ENCODE measurements around the gene MAP6.
"Not testable (repeated sequence)": the region's sequence is repeated elsewhere in the genome, so short reads cannot be mapped to it uniquely, and the experiment has no call there.

The MAP6 gene

DNA sequence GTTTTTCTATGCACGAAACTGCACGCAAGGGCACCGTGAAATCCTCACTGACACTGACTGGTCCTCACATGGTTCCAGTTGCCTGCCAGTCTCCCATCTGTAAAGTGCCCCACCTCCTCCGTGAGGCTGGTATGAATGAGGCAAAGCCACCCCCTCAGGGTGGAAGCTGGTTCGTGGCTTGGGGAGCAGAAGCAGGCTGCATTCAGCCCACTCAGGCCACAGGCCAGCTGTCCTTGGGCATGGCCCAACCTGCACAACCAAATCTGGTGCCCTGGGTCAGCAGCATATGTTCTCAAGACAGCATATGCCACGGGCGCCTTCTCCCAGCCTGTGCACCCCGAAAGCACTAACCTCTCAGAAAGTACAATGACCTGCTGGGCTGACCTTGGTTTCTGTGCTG is 77.5 kb downstream of the MAP6 start:
- DNase-seq (ENCODE audit: low read depth) = no peak

DNA sequence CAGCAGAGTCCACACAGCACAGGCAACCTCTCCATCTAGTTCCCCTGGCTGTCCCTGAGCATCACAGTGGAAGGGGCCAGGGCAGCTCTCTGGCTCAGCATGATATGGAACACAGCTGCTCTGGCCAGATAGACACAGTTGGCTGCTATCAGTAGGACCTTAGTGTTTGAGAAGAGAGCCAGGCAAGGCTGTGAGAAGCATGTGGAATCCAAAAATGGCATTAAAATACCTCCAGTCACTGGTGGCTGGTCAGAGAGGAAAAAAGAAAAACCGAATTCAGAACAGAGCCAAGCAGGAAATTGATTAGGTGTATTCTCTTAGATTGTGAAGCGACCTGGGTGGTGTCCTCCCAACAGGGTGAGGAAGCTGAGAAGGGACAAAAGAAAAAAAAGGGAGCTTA is 78.9 kb downstream of the MAP6 start:
- DNase-seq (ENCODE audit: low read depth) = no peak

DNA sequence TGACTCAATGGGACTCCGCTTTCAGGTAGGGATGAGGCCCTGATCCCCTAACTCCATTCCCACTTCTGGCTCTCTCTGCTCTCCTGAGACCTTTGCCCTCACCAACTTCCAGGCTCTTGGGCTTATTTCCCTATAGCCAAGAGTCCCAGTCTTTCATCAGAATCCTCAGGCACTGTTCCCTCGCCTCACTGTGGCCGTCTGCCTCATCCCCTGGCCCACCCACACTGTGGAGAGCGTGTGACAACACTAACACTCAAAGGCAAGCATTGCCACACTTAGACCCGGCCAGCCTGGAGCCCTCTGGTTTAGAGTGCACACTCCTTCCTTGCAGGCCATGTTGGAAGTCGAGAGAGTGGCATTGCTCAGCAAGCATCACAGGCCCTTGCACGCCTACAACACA is 79.8 kb downstream of the MAP6 start:
- no peak for DNase-seq (ENCODE audit: low read depth)

DNA sequence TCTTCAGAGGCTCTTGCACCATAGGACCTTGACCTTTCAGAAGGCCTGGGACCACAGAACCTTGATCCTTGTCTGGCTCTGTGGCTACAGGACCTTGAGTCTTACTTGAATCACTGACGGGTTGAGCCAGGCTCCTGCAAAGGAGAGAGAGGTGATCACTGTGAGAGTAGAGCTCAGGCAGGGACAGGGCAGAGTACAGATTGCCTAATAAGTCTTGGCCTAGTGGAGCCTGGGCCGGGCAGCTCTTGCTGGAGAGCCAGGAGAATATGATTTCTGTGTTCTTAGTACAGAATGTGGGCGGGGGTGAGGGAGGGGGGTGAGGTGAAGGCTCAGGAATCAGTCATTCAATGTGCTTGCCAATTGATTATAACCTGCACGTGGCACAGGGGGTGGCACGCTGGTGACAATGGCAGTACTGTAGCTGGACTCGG is 80.8 kb downstream of the MAP6 start:
- DNase-seq (ENCODE audit: low read depth) = no peak

DNA sequence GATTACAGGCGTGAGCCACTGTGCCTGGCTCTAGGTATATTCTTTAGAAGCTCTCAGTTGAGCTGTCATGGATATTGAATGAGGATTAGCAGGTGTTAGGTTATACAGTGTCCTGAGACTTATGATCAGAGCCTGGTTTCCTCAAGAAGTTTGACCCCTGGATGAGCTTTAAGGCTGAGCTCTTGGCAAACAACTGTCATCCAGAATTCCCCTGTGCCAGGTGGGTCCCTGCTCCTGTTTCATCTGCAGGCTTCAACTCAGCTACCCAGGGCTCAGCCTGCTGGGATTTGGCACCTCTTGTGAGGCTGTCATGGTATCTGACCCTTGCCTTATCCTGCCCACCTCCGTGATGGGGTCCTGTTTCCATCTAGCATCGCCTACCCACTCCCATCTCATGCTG is 82.4 kb downstream of the MAP6 start:
- DNase-seq (ENCODE audit: low read depth) = no peak

DNA sequence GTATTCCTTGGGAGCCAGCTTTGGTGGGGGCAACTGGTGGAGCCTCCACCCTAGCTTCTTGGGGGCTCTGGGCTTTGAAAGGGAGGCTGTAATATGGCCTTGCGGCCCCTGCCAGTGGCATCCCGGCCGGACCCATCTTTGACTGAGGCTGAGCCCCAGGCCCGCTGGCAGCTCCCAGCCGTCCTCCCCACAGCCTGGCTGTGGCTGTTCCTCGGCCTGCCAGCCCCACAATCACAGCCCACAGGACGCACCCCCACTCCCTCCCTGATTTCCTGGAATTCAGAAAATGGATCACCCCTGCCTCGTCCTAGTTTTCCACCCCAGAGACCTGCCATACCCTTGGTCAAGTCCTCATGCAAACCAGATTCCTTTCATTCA is 83.6 kb downstream of the MAP6 start:
- no peak for DNase-seq (ENCODE audit: low read depth)

DNA sequence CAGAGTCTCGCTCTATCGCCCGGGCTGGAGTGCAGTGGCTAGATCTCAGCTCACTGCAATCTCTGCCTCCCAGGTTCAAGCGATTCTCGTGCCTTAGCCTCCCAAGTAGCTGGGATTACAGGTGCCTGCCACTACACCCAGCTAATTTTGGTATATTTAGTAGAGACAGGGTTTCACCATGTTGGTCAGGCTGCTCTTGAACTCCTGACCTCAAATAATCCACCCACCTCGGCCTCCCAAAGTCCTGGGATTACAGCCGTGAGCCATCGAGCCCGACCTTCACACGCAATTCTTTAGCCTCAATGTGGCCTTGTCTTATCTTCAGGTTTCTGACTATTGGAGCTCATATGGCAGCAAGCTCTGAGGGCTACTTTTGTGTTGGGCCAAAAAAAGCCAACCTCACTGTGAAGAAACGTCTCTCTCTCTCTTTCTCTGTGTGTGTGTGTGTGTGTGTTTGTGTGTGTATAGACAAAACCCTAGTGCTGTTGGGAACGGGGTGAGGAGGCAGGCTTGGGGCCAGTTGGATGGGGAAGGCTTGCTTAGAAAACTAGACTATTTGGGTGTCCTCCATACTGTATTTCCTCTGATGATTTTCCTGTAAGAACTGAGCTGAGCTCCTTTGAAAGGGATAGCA is 84.1 kb downstream of the MAP6 start:
- not testable (repeated sequence) for DNase-seq (ENCODE audit: low read depth)

DNA sequence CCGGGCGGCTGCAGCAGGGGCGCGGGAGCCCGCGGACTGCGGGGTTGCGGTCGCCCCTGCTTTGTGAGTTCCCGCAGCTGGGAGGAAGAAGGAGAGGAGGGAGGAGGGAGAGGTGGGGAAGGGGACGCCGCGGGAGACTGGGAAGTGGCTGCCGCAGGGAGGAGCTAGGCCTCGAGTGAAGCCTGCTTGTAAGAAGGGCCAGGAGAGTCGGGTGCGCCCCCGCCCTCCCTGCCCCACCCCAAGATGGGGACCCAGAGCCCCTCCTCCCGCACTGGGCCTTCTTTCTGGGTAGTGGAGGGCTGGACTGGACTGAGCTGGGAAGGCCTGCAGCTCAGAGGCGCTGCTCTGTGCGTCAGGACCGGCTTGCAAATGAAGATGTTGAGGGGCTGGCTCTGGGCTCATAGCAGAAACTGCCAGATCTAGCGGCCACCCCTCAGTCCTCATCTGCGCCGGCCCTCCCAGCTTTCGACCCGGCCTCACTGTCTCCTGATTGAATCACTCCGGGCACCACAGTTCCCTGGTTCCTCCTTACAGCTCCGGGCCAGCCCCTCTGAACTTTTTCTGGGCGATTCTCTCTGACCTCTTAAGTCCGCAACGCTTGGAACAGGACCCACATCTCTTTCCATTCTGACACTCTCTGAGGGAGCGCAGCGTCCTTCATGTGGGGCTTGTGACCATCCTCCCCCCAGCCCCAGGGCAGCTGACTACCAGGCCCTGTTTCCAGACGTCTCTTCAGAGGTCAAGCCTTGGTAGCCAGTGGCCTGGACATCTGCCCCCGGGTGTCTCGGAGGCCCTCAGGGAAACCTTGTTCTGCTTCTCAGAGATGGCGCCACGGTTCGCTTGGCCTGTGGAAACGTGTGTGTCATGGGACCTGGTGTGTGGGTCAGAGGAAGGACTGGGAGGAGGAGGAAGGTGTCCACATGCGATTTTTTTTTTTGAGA is 84.8 kb downstream of the MAP6 start:
- no peak for DNase-seq (ENCODE audit: low read depth)

DNA sequence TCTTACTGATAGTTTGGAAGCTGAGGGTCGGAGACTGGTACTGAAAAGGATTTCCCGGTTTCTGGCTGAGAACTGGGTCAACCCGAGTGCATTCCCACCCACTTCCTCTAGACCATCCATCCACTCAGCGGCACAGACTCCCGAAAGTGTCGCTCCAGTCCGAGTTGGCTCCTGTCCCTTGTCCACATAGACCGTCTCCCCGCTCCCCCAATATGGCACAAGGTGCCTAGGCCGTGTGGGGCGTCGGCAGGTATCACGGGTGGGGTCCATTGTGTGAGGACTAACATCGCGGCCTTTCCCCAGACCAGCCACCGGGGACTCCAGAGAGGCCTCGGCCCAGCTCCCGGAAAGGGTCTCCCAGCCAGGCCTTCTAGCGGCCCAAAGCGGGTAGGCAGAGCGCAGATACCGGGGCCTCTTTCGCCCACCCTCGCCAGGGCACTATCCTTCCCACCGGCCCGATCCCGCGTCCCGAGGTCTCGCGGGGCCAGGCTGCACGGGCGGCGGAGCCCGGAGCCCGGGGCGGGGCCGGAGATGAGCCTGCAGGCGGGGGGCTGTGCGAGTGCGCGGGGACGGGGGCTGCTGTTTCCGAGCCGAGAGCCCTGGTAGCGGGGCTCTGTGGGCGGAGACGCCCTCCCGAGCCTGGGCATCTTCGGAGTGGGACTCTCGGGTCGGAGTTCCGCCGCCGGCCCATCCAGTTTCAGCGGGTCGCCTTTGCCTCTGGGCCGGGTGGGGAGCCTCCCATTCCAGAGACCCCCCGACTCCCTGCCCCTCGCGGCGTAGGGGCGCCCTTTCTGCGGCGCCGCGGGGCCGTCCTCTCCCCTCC is 85.7 kb downstream of the MAP6 start:
- no peak for DNase-seq (ENCODE audit: low read depth)

DNA sequence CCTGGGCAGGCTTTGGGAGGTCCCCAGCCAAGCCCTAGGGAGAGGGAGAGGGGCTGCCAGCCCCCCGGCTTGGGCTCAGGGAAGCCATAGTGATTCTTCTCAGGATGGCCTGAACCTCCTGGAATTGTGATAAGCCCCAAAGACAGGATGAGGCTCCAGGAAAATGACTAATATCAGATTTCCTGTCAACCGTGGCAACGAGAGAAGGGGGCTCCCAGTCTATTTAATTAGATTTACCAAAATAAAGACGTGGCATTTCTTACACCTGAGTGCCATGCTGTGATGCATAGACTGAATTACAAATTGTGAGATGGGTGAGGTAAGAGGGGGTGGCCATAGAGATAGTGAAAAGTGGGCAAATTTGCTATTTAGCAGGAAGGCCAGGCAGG is 86.3 kb downstream of the MAP6 start:
- no peak for DNase-seq (ENCODE audit: low read depth)

DNA sequence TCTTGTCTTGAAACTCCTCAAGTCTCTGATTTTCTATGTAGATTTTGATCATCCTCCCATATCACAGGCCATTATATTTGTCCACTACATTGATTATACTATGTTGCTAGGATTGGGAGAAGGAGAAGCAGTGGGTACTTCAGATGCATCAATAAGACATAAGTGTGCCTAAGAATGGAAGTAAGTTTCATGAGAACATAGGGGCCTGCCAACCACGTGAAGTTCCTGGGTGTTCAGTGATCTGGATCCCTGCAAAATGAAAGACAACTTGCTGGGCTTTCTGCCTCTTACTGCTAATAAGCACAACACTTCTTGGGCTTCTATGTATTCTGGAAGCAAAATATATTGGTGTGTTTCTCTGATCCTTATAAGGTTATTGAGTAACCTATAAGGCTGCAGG is 89.0 kb downstream of the MAP6 start:
- DNase-seq (ENCODE audit: low read depth) = no peak

DNA sequence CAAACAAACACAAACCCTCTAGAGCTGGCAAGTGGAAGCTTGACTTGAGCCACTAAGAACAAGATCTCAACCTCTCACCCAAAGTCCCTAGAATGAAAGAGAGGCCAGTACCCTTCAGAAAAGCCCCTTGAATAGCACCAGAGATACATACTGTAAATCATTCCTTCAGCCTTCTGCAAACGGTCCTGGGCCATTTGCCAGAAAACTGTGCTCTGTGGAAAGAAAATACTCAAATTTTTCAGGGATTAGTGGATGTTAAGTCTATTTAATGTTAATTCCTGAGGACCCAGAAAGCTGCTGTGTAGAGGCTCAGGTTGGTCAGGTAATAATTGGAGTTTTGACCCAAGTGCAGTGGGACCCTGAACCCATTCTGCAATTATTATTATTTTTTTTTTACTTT is 89.9 kb downstream of the MAP6 start:
- DNase-seq (ENCODE audit: low read depth) = no peak

DNA sequence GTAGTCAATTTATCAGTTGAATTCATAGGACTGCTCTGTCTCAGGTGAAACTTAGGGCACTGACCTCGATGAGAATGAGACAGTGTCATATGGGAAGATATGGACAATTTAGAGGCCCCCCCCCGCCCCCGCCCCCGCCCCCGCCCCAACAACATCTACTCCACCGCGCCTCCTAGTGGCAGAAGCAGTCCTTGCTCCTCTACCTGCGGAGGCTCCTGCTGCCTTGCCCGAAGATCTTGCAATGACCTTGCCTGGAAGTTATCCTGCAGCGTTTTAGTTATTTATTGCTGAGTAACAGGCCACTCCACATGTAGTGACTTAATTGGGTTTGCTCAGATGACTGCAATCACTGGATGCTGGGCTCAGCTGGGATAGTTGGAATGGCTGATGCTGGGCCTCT is 91.6 kb downstream of the MAP6 start:
- DNase-seq (ENCODE audit: low read depth) = peak; percentile 64

DNA sequence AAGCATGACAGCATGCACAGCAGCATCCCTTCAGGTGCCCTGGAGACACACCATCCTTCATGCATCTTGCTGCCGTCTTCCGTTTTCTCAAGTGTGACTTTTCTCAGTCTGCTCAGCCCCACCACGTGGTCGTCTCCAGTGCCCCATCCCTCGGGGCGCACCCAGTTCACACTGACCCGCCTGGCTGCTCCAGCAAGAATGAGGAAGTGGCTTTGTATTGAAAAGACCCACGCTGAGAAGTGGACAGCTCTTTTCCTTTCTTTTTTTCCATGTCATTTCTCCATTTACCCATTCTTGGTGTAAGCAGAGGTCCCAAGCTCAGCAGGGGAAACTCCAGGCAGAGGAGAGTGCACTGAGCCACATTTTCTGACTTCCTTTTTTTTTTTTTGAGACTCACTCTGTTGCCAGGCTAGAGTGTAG is 92.3 kb downstream of the MAP6 start:
- no peak for DNase-seq (ENCODE audit: low read depth)

DNA sequence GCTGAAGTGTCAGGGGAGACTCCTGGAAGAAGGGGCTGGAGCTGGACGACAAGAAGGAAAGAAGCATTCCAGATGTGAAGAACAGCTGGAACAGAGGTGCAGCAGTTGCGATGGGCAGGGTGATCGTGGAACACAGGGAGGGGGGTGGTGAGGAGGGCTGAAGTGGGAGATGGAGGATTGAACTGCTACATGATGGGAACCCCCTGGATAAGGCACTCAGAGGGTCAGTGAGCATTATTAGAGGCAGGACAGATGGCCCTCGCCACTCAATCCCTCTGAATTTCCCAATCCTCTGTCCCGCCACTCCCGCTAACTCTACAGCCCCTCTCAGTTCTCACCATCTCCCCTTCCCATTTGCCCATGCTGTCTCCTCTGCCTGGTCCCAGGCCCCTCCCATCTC is 92.8 kb downstream of the MAP6 start:
- no peak for DNase-seq (ENCODE audit: low read depth)

DNA sequence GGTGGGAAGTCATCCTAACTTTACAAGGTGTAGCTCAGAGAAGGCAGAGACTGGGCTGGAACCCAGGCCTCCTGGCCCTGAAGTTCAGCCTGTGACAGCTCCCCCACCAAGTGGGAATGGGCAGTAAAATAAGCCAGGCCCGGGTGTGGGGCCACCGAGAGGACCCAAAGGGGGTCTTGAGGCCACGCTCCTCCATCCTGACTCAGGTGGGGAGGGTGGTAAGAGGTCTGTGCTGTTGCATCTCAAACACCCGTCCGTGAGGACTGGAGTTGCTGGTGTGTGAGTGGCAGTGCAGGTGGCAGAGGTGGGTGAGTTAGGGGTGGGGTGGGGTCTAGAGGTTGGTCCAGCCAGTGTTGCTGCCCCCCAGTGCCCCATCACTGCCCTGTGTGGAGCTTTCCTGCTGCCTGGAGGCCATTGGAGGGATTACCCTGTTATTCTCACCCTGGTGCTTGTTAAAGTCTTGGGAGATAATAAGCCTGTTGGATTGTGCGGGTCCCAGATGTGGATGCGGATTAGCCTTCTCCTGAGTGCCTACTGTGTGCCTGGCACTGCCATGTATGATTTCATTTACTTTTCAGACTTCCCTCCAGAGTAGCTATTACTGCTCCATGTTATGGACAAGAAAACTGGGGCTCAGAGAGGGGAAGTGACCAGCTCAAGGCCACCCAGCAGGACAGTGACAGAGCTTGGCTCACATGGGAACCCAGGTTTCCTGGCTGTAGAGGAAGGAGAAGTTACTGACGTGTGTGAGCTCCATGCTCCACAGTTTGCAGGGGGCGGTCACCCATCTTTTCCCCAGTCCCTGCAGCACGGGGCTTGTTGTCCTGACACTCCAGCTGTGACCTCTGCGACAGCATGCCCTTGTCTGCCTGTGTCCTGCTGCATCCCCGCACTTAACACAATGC is 93.9 kb downstream of the MAP6 start:
- no peak for DNase-seq (ENCODE audit: low read depth)

DNA sequence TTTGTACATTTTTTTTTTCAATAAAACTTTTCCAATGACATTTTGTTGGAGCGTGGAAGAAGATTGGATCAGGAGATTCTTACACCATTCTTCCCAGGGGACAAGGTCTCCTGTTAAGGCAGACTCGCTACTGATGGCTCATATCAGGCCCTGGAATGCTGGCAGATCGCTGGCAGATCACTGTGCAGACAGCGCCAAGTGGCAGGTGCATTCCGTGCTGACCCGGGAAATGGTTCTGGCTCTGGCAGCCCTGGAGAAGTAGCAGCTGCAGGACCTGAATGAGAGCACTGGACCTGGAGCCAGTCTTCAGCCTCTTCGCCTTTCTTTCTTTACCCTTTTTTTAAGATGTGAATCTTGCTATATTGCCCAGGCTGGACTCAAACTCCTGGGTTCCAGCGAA is 96.1 kb downstream of the MAP6 start:
- DNase-seq (ENCODE audit: low read depth) = no peak

DNA sequence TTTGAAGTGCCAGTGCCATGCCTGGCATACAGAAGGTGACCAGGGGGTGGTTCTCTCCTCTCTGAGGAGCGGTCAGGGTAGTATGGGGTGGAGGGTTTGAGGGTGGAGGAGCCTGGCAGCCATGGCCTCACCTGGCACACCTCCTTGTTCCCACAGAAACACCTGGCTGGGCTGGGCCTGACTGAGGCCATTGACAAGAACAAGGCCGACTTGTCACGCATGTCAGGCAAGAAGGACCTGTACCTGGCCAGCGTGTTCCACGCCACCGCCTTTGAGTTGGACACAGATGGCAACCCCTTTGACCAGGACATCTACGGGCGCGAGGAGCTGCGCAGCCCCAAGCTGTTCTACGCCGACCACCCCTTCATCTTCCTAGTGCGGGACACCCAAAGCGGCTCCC is 97.2 kb downstream of the MAP6 start:
- no peak for DNase-seq (ENCODE audit: low read depth)

DNA sequence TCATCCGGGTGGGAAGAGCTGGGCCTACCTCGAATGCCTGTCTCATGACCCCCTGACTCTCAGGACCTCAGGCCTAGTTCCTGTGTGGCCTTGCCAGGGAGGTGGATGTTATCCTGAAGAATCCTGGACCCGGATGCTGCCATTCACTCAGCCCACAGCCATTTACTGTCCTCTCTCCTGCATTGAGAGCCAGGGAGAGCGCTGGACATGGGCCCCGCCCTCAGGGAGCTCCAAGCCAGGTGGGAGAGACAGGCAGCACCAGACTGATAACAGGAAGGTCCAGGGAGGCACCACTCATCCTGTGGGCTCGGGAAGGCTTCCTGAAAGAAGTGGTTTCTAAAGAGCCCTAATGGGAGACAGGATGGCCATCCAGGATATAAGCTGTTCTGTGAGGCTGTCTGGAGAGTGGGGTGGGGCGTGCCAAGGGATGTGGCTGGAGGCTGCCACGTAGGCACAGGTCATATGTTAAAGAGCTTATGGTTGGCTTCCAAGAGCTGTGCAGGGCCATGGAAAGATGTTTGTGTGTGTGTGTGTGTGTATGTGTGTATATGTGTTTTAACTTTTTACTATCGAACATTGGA is 98.2 kb downstream of the MAP6 start:
- no peak for DNase-seq (ENCODE audit: low read depth)

DNA sequence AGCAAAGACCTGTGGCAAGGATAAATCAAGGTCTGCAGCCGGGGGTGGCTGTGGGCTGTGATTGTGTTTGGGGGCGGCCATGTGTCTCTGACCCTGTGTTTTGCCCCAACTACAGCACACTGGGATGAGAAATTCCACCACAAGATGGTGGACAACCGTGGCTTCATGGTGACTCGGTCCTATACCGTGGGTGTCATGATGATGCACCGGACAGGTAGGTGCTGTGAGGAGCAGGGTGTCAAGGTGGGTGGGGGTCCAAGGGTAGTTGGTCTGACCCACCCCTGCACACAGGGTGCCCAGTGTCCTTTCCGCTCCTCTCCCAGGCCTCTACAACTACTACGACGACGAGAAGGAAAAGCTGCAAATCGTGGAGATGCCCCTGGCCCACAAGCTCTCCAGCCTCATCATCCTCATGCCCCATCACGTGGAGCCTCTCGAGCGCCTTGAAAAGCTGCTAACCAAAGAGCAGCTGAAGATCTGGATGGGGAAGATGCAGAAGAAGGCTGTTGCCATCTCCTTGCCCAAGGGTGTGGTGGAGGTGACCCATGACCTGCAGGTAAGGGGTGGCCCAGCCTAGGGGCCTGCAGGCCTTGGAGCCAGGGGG is 100.1 kb downstream of the MAP6 start:
- no peak for DNase-seq (ENCODE audit: low read depth)

DNA sequence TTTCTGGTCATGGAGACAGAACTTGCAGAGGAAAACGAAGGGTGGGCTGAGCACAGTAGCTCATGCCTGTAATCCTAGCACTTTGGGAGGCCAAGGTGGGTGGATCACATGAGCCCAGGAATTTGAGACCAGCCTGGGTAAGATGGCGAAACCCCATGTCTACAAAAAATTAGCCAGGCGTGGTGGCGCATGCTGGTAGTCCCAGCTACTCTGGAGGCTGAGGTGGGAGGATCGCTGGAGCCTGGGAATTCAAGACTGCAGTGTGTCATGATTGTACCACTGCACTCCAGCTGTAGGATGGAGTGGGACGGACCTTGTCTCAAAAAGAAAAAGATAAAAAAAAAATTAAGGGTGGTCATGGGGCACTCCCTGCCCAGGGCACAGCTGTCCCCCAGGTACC is 100.9 kb downstream of the MAP6 start:
- no peak for DNase-seq (ENCODE audit: low read depth)
